Measurements from ENCODE around the gene SLC35D3.
"Not testable (repeated sequence)": the region's sequence is repeated elsewhere in the genome, so short reads cannot be mapped to it uniquely, and the experiment has no call there.

The SLC35D3 gene

GRCh38 chr6:136923116-136923953 lies 1.2 kb downstream of the SLC35D3 start:
- no peak for DNase-seq (ENCODE audit: low spot score)

GRCh38 chr6:136923954-136924673 lies 2.0 kb downstream of the SLC35D3 start:
- DNase-seq (ENCODE audit: low spot score) = no peak

GRCh38 chr6:136926383-136926782 lies 4.3 kb downstream of the SLC35D3 start:
- DNase-seq (ENCODE audit: low spot score) = no peak

GRCh38 chr6:136927292-136927691 lies 5.2 kb downstream of the SLC35D3 start:
- DNase-seq (ENCODE audit: low spot score) = no peak

- DNase-seq (ENCODE audit: low spot score) = no peak
These were observed 8.4 kb downstream of the SLC35D3 start for GRCh38 chr6:136930528-136930927.

- DNase-seq (ENCODE audit: low spot score) = no peak
These were observed 10.5 kb downstream of the SLC35D3 start for GRCh38 chr6:136932599-136932998.

- no peak for DNase-seq (ENCODE audit: low spot score)
These were observed 23.0 kb downstream of the SLC35D3 start for GRCh38 chr6:136945072-136945471.

- peak; percentile 19 for DNase-seq (ENCODE audit: low spot score)
These were observed 23.6 kb downstream of the SLC35D3 start for GRCh38 chr6:136945711-136946121.

- no peak for DNase-seq (ENCODE audit: low spot score)
These were observed 24.9 kb downstream of the SLC35D3 start for GRCh38 chr6:136947037-136947436.

GRCh38 chr6:136949957-136950356 lies 27.9 kb downstream of the SLC35D3 start:
- DNase-seq (ENCODE audit: low spot score) = not testable (repeated sequence)

- no peak for DNase-seq (ENCODE audit: low spot score)
These were observed 28.5 kb downstream of the SLC35D3 start for GRCh38 chr6:136950436-136951126.

- DNase-seq (ENCODE audit: low spot score) = no peak
These were observed 30.7 kb downstream of the SLC35D3 start for GRCh38 chr6:136952714-136953260.

GRCh38 chr6:136955123-136955522 lies 33.0 kb downstream of the SLC35D3 start:
- DNase-seq (ENCODE audit: low spot score) = no peak

- no peak for DNase-seq (ENCODE audit: low spot score)
These were observed 34.8 kb downstream of the SLC35D3 start for GRCh38 chr6:136956590-136957544.

- DNase-seq (ENCODE audit: low spot score) = no peak
These were observed 36.1 kb downstream of the SLC35D3 start for GRCh38 chr6:136958168-136958567.

GRCh38 chr6:136959471-136959891 lies 37.4 kb downstream of the SLC35D3 start:
- no peak for DNase-seq (ENCODE audit: low spot score)

GRCh38 chr6:136959935-136960334 lies 37.8 kb downstream of the SLC35D3 start:
- not testable (repeated sequence) for DNase-seq (ENCODE audit: low spot score)

- DNase-seq (ENCODE audit: low spot score) = no peak
These were observed 38.7 kb downstream of the SLC35D3 start for GRCh38 chr6:136960781-136961180.

GRCh38 chr6:136961848-136962247 lies 39.7 kb downstream of the SLC35D3 start:
- DNase-seq (ENCODE audit: low spot score) = no peak

- DNase-seq (ENCODE audit: low spot score) = no peak
These were observed 40.6 kb downstream of the SLC35D3 start for GRCh38 chr6:136962661-136963060.

- no peak for DNase-seq (ENCODE audit: low spot score)
These were observed 41.2 kb downstream of the SLC35D3 start for GRCh38 chr6:136963259-136963658.

Measured in COLO829 (cell line).